Smooth muscle cell (in vitro differentiated cells): ENCODE data around the gene B3GALT5. TPM values are rescaled to one million over a fixed set of nuclear protein-coding genes. Genes with fewer than 3 reads are reported as not detected.

ENCODE experiments used
- DNase-seq: peaks from one replicate; lab custom pipeline; 2025; ENCODE audit not compliant: unreplicated experiment; lab: John Stamatoyannopoulos, UW
- H2AFZ ChIP-seq: fragments of 200-600 bp; sonication (generic); 2 replicates; pipeline ENCODE4 v1.6.0; 2016; ENCODE audit warnings: antibody characterized with exemption, low read depth, mild to moderate bottlenecking
- H3F3A ChIP-seq: fragments of 200-600 bp; sonication (generic); 2 replicates; pipeline ENCODE4 v1.6.0; 2017; ENCODE audit warnings: antibody characterized with exemption, low read depth
- H3K27ac ChIP-seq: fragments of 200-600 bp; sonication (generic); 2 replicates; pipeline ENCODE4 v1.5.1; 2016; ENCODE audit warnings: low read depth, mild to moderate bottlenecking
- H3K27me3 ChIP-seq: fragments of 200-600 bp; sonication (generic); 2 replicates; pipeline ENCODE4 v1.6.1; 2016; ENCODE audit warnings: low read depth, mild to moderate bottlenecking
- H3K36me3 ChIP-seq: fragments of 200-600 bp; sonication (generic); 2 replicates; pipeline ENCODE4 v1.5.1; 2016; ENCODE audit warnings: low read depth
- H3K4me1 ChIP-seq: fragments of 200-600 bp; sonication (generic); 2 replicates; pipeline ENCODE4 v1.5.1; 2016; ENCODE audit warnings: low read depth
- H3K4me2 ChIP-seq: fragments of 200-600 bp; sonication (generic); 2 replicates; pipeline ENCODE4 v1.6.0; 2016; ENCODE audit warnings: mild to moderate bottlenecking
- H3K4me3 ChIP-seq: fragments of 200-600 bp; sonication (generic); 2 replicates; pipeline ENCODE4 v1.5.1; 2016; ENCODE audit warnings: mild to moderate bottlenecking
- H3K79me2 ChIP-seq: fragments of 200-600 bp; sonication (generic); 2 replicates; pipeline ENCODE4 v1.6.0; 2016; ENCODE audit warnings: low read depth, mild to moderate bottlenecking
- H3K9ac ChIP-seq: fragments of 200-600 bp; sonication (generic); 2 replicates; pipeline ENCODE4 v1.6.0; 2016; ENCODE audit warnings: low read depth
- H3K9me3 ChIP-seq: fragments of 200-600 bp; sonication (generic); replicated peaks from 2 replicates; pipeline ENCODE4 v1.5.1; 2016; ENCODE audit warnings: low read depth
- H4K20me1 ChIP-seq: fragments of 200-600 bp; sonication (generic); 2 replicates; pipeline ENCODE4 v1.6.0; 2016; ENCODE audit warnings: low read depth
- CTCF ChIP-seq: fragments of 200-600 bp; sonication (generic); IDR thresholded peaks from 2 replicates; pipeline ENCODE4 v1.5.1; 2017; ENCODE audit warnings: borderline replicate concordance, mild to moderate bottlenecking, antibody characterized with exemption; ENCODE audit not compliant: insufficient read depth, poor library complexity, severe bottlenecking
- WGBS: methylation state at CpG from one replicate; pipeline ENCODE4 v1.1.7; 2016; ENCODE audit warnings: low lambda C conversion rate; 5-methylcytosine and 5-hydroxymethylcytosine counted together
- polyA plus RNA-seq: library from polyadenylated mRNA; unstranded; fragments of >200 nt; fragmentation: Nextera tagmentation; extraction: Ambion mirVana; gene quantifications from 2 replicates; pipeline ENCODE4 v1.2.1, GENCODE V29; 2016
- total RNA-seq: library from RNA; depleted of rRNA; stranded (reverse); fragments of >200 nt; gene quantifications from 2 replicates; pipeline ENCODE4 v1.2.3, GENCODE V29; 2014

The B3GALT5 gene
- total and polyA plus RNA-seq, 2 experiments from 2014 or later, result 0.73 to 3.8 TPM

DNA sequence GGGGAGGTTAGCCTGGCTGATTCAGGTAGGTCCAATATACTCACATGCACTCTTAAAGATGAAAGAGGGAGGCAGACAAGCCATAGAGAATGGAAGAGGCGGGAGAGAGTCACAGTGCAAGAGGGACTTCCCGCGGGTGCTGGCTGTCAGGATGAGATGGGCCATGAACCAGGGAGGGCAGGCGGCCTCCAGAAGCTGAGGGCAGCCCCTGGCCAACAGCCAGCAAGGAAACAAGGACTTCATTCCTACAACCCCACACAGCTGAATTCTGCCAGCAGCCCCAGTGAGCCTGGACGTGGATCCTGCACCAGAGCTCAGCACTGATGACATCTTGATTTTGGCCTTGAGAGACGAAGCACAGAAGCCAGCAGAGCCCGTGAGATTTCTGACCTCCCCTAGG is 15.1 kb upstream of the B3GALT5 start:
- Histone ChIP-seq H3K4me2 (no peak overlapping the region), H3K9me3 (no peaks in the 10 kb centered on the region), H3K27me3 (no peaks in the 10 kb centered on the region), H2AFZ (no peak overlapping the region), H4K20me1 (no peaks in the 10 kb centered on the region), H3K4me1 (peaks cover 6% of the 10 kb centered on the region), H3K4me3 (no peak overlapping the region), H3K79me2 (no peaks in the 10 kb centered on the region), H3K9ac (no peak overlapping the region), H3K27ac (no peak overlapping the region), H3K36me3 (no peaks in the 10 kb centered on the region), H3F3A (no peaks in the 10 kb centered on the region)
- WGBS, result 66% methylated on average over 7 of the region's 7 CpGs
- DNase-seq, result no peak
- TF ChIP-seq CTCF, result no peak

- WGBS, result 95% methylated on average over 5 of the region's 5 CpGs
- H3K79me2 ChIP-seq, result no peaks in the 10 kb centered on the region
- H3K4me1 ChIP-seq, result peaks cover 6% of the 10 kb centered on the region
These were observed 13.4 kb upstream of the B3GALT5 start for GRCh38 chr21:39599191-39599970.

GRCh38 chr21:39601187-39601928 is 11.4 kb upstream of the B3GALT5 start:
- Histone ChIP-seq H3K27ac (no peak overlapping the region), H3F3A (no peaks in the 10 kb centered on the region), H3K27me3 (no peaks in the 10 kb centered on the region), H3K4me2 (no peak overlapping the region), H4K20me1 (no peaks in the 10 kb centered on the region), H3K4me3 (no peak overlapping the region), H3K4me1 (peaks cover 6% of the 10 kb centered on the region), H3K36me3 (no peaks in the 10 kb centered on the region), H3K79me2 (no peaks in the 10 kb centered on the region), H3K9ac (no peak overlapping the region), H3K9me3 (no peaks in the 10 kb centered on the region), H2AFZ (no peak overlapping the region)
- WGBS, result 71% methylated on average over 17 of the region's 17 CpGs
- TF ChIP-seq CTCF, result no peak
- no peak for DNase-seq

More at GRCh38 chr21:39599191-39599970, 13.4 kb upstream of the B3GALT5 start:
- no peak overlapping the region for H3K4me2 ChIP-seq
- H4K20me1 ChIP-seq, result no peaks in the 10 kb centered on the region
- H3K36me3 ChIP-seq, result no peaks in the 10 kb centered on the region
- no peak for TF ChIP-seq CTCF
- no peaks in the 10 kb centered on the region for H3K9me3 ChIP-seq
- no peak overlapping the region for H3K27ac ChIP-seq
- no peaks in the 10 kb centered on the region for H3K27me3 ChIP-seq
- no peak for DNase-seq
- no peak overlapping the region for H3K4me3 ChIP-seq
- H3F3A ChIP-seq, result no peaks in the 10 kb centered on the region
- H3K9ac ChIP-seq, result no peak overlapping the region
- no peak overlapping the region for H2AFZ ChIP-seq
